OCI-LY3 (cell line): ENCODE measurements around the gene CCDC86.

Source experiments
- EZH2phosphoT487 ChIP-seq: fragments of 200-600 bp; shearing (Covaris generic); IDR thresholded peaks from 2 replicates; pipeline ENCODE4 v1.6.1; 2018; ENCODE audit warnings: antibody characterized with exemption, mixed run types, low read depth
- TF ChIP-seq, protein P1 (sequence below): fragments of 200-600, 300-600 bp; sonication (generic); IDR thresholded peaks from 2 replicates; pipeline ENCODE4 v1.5.1; 2014; ENCODE audit warnings: antibody characterized with exemption, low read length, low read depth

DNA sequence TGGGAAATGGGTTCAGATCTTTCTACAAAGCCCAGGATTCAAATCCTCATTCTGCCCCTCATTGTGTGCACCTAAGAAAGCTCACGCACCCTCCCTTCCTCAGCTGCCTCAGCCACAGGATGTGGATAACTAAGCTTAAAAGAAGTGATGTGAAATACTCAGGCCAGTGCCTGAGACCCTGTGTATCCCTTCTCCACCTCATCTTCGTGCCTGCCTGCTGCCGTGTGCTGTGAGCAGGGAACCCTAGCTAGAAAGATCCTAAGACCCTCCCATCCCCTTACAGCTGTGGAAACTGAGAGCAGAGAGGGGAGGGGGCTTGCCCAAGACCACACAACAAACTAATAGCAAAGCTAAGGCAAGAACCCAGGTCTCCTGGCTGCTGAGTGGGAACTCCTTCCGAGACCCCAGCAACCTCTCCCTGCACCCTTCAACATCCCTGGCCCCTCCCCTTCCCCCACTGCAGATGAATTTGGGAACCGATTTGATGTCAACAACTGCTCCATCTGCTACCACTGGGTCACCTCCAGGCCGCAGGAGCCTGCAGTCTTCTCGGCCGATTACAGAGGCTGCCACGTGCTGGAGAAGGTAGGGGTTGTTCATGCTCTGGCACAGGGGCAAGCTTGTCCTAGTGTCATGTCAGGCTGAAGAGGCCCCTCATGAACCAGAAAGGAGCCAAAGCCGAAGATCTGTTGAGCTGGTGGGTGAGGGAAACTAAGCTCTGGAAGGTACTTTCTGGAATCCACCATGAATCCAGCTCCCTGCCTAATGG lies 27.0 kb downstream of the CCDC86 start:
- TF ChIP-seq, protein P1, sequence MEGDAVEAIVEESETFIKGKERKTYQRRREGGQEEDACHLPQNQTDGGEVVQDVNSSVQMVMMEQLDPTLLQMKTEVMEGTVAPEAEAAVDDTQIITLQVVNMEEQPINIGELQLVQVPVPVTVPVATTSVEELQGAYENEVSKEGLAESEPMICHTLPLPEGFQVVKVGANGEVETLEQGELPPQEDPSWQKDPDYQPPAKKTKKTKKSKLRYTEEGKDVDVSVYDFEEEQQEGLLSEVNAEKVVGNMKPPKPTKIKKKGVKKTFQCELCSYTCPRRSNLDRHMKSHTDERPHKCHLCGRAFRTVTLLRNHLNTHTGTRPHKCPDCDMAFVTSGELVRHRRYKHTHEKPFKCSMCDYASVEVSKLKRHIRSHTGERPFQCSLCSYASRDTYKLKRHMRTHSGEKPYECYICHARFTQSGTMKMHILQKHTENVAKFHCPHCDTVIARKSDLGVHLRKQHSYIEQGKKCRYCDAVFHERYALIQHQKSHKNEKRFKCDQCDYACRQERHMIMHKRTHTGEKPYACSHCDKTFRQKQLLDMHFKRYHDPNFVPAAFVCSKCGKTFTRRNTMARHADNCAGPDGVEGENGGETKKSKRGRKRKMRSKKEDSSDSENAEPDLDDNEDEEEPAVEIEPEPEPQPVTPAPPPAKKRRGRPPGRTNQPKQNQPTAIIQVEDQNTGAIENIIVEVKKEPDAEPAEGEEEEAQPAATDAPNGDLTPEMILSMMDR: no peak
- no peak for TF ChIP-seq EZH2phosphoT487
